Motor neuron (in vitro differentiated cells): Measurements from ENCODE around the gene TMTC2. TPM values are rescaled to one million over a fixed set of nuclear protein-coding genes. Genes with fewer than 3 reads are reported as not detected.
A peak's percentile ranks its signal among the peaks of the same experiment; 100 is the strongest.
"Not testable (repeated sequence)": the region's sequence is repeated elsewhere in the genome, so short reads cannot be mapped to it uniquely, and the experiment has no call there.

Experiments used
- ATAC-seq, 8 experiments: fragments of 200-7000 bp; cut with Tn5 transposase; replicated peaks in 6 of 8; 2 replicates each; pipeline ENCODE4 v1.8.0; 2021; ENCODE audit warnings: mild to moderate bottlenecking in 8 of 8, moderate library complexity in 8 of 8
- H3K27ac ChIP-seq, 2 donors: fragments of 250-450 bp; sonication (Bioruptor Pico); 2 replicates each; pipeline ENCODE4 v1.9.0; 2021; ENCODE audit warnings: antibody characterized with exemption in 2 of 2, mild to moderate bottlenecking in 2 of 2, moderate library complexity in 1 of 2
- H3K4me1 ChIP-seq, 2 donors: fragments of 250-450 bp; sonication (Bioruptor Pico); replicated peaks in 1 of 2; 2 replicates each; pipeline ENCODE4 v1.6.1; 2021; ENCODE audit warnings: antibody characterized with exemption in 2 of 2, mild to moderate bottlenecking in 2 of 2, moderate library complexity in 1 of 2
- H3K4me3 ChIP-seq, 5 donors: fragments of 250-450 bp; sonication (Bioruptor Pico); 2 replicates each; pipeline ENCODE4 v1.9.0; 2021; ENCODE audit warnings: antibody characterized with exemption in 5 of 5, mild to moderate bottlenecking in 5 of 5, moderate library complexity in 4 of 5
- WGBS, 10 experiments: fragments of 450-650 bp; shearing (Covaris generic); methylation state at CpG; one replicate each; pipeline ENCODE4 v1.0.0; 2022; 5-methylcytosine and 5-hydroxymethylcytosine counted together
- in situ Hi-C, 9 experiments: fragments of 400-800 bp; cut with MboI; loops; one replicate each; pipeline ENCODE4 v1.15.0; 2021; ENCODE audit warnings: low sequenced_read_pairs in 9 of 9, low pct_unique_long_range_greater_than_20kb in 2 of 9; ENCODE audit not compliant: unreplicated experiment in 9 of 9
- total RNA-seq, 8 experiments: library from RNA; unstranded; fragments of 300-600 nt; gene quantifications; 2 replicates each; pipeline versions ENCODE4 v1.2.3 to v1.2.4, GENCODE V29; 2022

The TMTC2 gene
- total RNA-seq, 8 experiments from 2014 or later = 11.4 to 49.3 (median 31.3) TPM

DNA sequence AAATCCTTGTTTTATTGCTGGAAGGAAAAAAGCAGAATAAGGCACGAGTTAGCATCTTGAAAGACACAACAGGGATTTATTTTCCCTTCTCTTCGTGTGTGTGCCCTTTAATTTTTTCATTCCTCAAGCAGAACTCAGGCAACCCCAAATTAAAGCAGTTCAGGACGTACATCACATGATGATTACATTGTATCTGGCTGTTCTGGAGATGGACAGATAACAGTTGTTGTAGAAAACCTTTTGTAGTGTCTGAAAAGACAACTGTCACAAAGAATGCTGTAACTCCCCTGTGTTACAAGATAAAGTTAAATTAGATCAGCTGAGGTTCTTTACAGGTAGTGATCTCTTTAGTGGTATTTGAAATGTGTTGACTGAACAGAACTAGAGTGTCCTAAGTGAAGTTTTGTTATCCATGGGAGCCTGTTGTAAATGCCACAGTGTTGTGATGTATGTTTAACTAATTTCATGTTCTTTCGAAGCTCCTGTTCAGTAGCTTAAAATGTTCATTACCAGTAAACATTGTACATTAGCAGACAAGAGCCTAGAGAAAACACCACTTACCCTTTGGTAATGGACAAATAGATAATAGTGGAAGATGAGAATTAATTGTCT is 58.5 kb downstream of the TMTC2 start:
- WGBS, 10 experiments = 0 to 69% (median 21%) methylated on average over 1 to 4 of the region's 4 CpGs
- H3K27ac ChIP-seq = no peak overlapping the region
- ATAC-seq = peak in 5 of 8 experiments; percentile 78 to 83 (median 81)
- in situ Hi-C loops = no loop called here
- H3K4me1 ChIP-seq = peaks cover 9 to 15% of the 10 kb centered on the region in 2 donors
- H3K4me3 ChIP-seq = no peak overlapping the region

DNA sequence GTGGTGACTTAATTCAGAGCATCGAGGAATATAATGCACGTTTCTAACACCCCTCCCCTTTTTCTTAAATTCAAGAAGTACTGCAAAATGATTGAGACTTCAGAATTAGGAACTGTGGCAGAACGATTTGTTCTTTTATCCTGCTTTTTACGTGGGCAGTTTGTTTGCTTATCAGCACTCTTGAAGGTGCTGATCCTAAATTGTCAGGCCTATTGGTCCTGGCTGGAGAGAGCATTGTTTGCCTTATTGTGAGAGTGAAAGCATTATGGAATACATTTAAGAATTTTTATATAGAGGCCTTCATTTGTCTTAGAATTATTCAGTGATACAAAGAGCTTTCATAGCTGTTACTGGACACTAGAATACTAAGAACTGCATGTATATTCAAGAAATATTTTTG is 59.1 kb downstream of the TMTC2 start:
- in situ Hi-C loops = no loop called here
- H3K4me1 ChIP-seq = peaks cover 9 to 15% of the 10 kb centered on the region in 2 donors
- no peak overlapping the region for H3K27ac ChIP-seq
- 0 to 67% (median 62%) methylated on average over 1 to 4 of the region's 4 CpGs; no CpG with 5 or more reads in 3 of the 10 experiments for WGBS, 10 experiments
- ATAC-seq = peak in 2 of 8 experiments; percentile 19 to 23
- H3K4me3 ChIP-seq = no peak overlapping the region

DNA sequence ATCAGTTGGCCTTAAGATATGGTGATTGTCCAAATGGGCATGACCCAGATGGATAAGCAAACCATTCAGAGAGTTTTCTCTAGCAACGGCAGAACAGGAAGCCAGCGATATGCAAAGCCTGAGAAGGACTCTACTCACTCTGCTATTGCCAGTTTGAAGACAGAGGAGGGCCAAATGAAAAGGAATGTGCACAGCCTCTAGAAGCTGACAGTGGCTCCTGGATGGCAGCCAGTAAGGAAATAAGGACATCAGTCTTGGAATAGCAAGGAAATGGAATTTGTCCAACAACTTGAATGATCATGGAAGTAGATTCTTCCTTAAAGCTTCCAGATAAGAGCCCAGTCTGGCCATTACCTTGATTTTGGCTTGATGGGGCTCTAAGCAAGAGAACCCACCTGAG is 60.0 kb downstream of the TMTC2 start:
- in situ Hi-C loops = no loop called here
- no peak for ATAC-seq
- WGBS, 10 experiments = 47 to 92% (median 76%) methylated on average over 1 to 2 of the region's 2 CpGs; no CpG with 5 or more reads in 4 of the 10 experiments
- no peak overlapping the region for H3K27ac ChIP-seq
- no peak overlapping the region for H3K4me3 ChIP-seq
- peaks cover 9 to 15% of the 10 kb centered on the region in 2 donors for H3K4me1 ChIP-seq

DNA sequence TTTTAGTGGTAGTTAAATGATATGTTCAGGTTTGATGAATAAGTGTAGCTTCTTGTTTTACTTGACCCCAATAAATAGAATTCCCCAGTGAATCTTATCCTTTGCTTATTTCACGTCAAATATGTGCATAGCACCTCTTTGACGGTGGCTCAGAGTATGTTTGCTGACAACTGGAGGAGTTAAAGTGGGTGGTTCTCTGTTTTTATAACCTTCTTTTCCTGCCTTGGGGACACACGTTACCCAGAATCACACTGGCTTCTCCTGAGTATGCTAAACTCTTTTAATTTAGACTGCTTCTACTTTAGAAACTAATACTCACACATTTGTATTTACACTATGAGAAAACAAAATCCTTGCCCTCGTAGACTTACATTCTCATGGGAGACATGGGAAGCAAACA is 62.3 kb downstream of the TMTC2 start:
- H3K4me1 ChIP-seq = peaks cover 9 to 20% of the 10 kb centered on the region in 2 donors
- 20 to 100% (median 70%) methylated on average over 2 to 4 of the region's 4 CpGs; no CpG with 5 or more reads in 2 of the 10 experiments for WGBS, 10 experiments
- no peak overlapping the region for H3K27ac ChIP-seq
- in situ Hi-C loops = no loop called here
- ATAC-seq = peak in 1 of 8 experiments; percentile 75
- no peak overlapping the region for H3K4me3 ChIP-seq

GRCh38 chr12:82754856-82755255 is 68.2 kb downstream of the TMTC2 start:
- no peak overlapping the region for H3K4me3 ChIP-seq
- H3K4me1 ChIP-seq = peaks cover 5 to 11% of the 10 kb centered on the region in 2 donors
- ATAC-seq = no peak
- in situ Hi-C loops = no loop called here
- H3K27ac ChIP-seq = no peak overlapping the region

- in situ Hi-C loops = no loop called here
- Histone ChIP-seq H3K27ac (no peak overlapping the region), H3K4me3 (no peak overlapping the region), H3K4me1 (peaks cover 5 to 11% of the 10 kb centered on the region in 2 donors)
- no peak for ATAC-seq
- WGBS, 10 experiments = 40 to 100% (median 81%) methylated on average over 1 to 2 of the region's 2 CpGs; no CpG with 5 or more reads in 3 of the 10 experiments
Observed at GRCh38 chr12:82756303-82756702, 69.6 kb downstream of the TMTC2 start.

DNA sequence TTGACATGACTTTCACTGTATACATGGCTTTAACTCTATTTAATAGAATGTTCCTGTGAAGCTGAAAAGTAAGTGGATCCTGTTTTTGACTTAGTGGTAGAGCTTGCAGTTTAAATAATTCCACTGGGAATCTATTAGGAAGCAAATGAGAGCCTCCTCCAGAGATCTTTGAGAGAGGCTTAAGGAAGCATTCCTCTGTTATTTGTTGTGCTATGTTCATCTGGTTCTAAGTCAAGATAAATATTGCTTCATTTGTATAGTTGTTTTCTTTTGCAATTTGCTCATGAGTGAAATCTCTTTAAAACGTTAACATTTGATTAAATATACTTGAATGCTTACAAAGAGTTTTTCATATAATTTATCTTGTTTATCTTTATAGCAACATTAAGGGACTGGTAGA is 70.4 kb downstream of the TMTC2 start:
- ATAC-seq = peak in 1 of 8 experiments; percentile 12
- in situ Hi-C loops = no loop called here
- H3K4me1 ChIP-seq = peaks cover 5 to 11% of the 10 kb centered on the region in 2 donors
- H3K27ac ChIP-seq = no peak overlapping the region
- WGBS, 10 experiments = 0 to 75% (median 33%) methylated on average over 1 of the region's 1 CpG; no CpG with 5 or more reads in 1 of the 10 experiments
- no peak overlapping the region for H3K4me3 ChIP-seq

DNA sequence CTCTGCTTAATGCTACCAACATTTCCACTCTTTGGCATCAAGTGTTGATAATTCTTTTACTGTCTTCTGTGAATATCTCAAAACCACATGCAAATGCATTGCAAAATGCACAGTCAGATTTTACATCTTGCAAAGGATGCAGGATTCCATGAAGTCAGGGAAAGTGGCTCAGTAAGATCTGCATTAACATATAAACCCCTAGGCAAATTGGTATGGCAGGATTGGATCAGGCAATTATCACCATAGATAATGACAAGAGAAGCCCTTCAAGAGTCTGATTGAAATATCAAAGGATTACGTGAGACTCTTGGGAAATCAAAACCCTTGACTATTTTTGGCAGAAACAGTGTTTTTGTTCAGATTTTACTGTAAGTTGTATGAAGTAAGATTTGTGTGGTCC is 71.0 kb downstream of the TMTC2 start:
- 0 to 100% (median 92%) methylated on average over 1 of the region's 1 CpG; no CpG with 5 or more reads in 4 of the 10 experiments for WGBS, 10 experiments
- in situ Hi-C loops = no loop called here
- peaks cover 4 to 11% of the 10 kb centered on the region in 2 donors for H3K4me1 ChIP-seq
- H3K4me3 ChIP-seq = no peak overlapping the region
- no peak overlapping the region for H3K27ac ChIP-seq
- ATAC-seq = peak in 3 of 8 experiments; percentile 91 to 96 (median 96)

DNA sequence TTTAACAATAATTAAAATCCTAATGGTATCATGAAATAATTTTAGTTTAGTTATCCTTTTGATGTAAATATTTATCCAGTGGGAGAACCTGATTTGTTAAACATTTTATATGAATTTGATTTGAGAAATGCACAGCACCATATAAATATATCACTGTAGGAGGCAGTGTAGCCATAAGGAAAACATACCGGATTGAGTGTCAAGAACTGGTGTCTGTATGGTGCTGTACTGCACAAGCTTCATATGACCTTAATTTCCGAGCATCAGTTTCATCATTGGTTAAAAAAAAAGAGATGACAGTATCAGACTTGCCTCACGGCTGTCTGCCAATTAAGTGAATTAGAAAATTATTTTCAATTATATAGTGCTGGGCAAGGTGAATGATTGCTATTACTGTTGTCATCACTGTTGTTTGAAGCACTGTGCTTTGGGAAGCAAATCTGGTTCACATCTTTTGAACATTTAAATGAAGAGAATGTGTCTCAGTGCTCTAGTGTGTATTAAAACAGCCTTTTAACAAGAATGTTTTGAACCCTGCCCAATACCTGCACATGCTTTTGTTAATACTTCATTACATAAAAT is 72.1 kb downstream of the TMTC2 start:
- WGBS, 10 experiments = 63 to 88% (median 72%) methylated on average over 1 to 3 of the region's 3 CpGs
- no peak overlapping the region for H3K4me3 ChIP-seq
- ATAC-seq = peak in 6 of 8 experiments; percentile 31 to 96 (median 90)
- in situ Hi-C loops = no loop called here
- peaks cover 0 to 11% of the 10 kb centered on the region in 2 donors for H3K4me1 ChIP-seq
- H3K27ac ChIP-seq = no peak overlapping the region

- 67 to 100% (median 88%) methylated on average over 1 to 3 of the region's 3 CpGs; no CpG with 5 or more reads in 5 of the 10 experiments for WGBS, 10 experiments
- peaks cover 0 to 7% of the 10 kb centered on the region in 2 donors for H3K4me1 ChIP-seq
- in situ Hi-C loops = no loop called here
- no peak overlapping the region for H3K4me3 ChIP-seq
- no peak for ATAC-seq
- no peak overlapping the region for H3K27ac ChIP-seq
Observed at GRCh38 chr12:82760423-82760822, 73.7 kb downstream of the TMTC2 start.

DNA sequence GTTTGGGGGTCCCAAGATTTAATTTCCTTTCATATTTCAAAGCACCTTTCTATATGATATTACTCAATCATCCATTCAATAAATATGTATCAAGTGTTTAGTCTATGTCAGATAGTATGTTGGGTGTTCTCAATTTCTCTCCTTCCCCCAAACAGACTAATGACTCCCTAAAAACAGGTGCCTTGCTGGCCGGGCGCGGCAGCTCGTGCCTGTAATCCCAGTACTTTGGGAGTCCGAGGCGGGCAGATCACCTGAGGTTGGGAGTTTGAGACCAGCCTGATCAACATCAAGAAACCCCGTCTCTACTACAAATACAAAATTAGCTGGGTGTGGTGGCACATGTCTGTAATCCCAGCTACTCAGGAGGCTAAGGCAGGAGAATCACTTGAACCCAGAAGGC is 78.5 kb downstream of the TMTC2 start:
- in situ Hi-C loops, H3K4me3 ChIP-seq, ATAC-seq, H3K27ac ChIP-seq, H3K4me1 ChIP-seq: not testable (repeated sequence)
- WGBS, 10 experiments = 80 to 100% (median 95%) methylated on average over 1 to 7 of the region's 7 CpGs; no CpG with 5 or more reads in 5 of the 10 experiments

DNA sequence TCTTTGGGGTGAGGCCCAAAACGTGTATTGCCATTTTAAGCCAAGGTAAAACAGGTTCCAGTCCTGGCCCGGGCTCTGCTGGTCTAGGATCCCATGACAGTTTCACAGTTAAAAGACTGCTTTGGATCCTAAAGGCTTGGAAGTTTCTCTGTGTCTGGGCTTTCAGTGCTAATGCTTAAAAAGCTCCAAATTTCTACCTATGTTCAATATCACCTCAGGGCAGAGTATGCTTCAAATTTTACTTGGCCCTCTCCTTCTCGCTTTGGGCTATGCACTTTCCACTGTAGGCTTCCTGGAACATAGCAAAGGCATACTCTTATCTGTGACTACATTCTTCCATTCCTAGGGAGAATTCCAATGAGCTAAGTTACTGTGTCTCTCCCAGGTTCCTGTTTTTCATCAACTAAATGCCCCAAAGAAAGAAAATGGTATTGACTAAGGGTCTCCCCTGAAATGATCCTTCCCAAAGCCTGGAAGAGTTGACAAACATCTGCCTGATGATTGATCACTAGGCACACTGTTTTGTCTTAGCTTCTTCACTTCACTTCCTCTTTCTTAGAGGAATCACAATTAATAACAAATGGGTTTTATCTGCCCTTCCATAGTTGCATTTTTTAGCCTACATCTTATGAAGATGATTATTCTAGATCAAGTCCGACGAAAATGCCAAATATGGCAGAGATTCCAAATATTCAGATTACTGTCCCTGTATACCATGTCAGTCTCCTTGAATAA is 79.4 kb downstream of the TMTC2 start:
- Histone ChIP-seq H3K4me1 (no peaks in the 10 kb centered on the region), H3K4me3 (no peak overlapping the region), H3K27ac (no peak overlapping the region)
- no peak for ATAC-seq
- in situ Hi-C loops = no loop called here
- WGBS, 10 experiments = 20 to 100% (median 90%) methylated on average over 1 to 5 of the region's 5 CpGs

GRCh38 chr12:82774666-82775065 is 88.0 kb downstream of the TMTC2 start:
- Histone ChIP-seq H3K4me3 (no peak overlapping the region), H3K27ac (no peak overlapping the region), H3K4me1 (no peaks in the 10 kb centered on the region)
- 17 to 96% (median 75%) methylated on average over 1 to 5 of the region's 5 CpGs; no CpG with 5 or more reads in 2 of the 10 experiments for WGBS, 10 experiments
- ATAC-seq = peak in 1 of 8 experiments; percentile 9
- in situ Hi-C loops = no loop called here
